Naive B cell (primary cell): Measurements from ENCODE around the gene SUCO. TPM values are rescaled to one million over a fixed set of nuclear protein-coding genes. Genes with fewer than 3 reads are reported as not detected.

Experiments used
- ATAC-seq, 2 donors: fragments of 150-1000 bp; cut with Tn5 transposase; 2 replicates each; pipeline ENCODE4 v1.10.0; 2021; ENCODE audit warnings: low read depth in 2 of 2, mild to moderate bottlenecking in 2 of 2, moderate library complexity in 2 of 2
- DNase-seq: peaks from one replicate; pipeline ENCODE4 v3.0.0; 2022
- H3K27ac Mint-ChIP-seq, 6 donors: one replicate each; pipeline ENCODE4 v1.8.0; 2020 to 2022; ENCODE audit warnings: mild to moderate bottlenecking in 6 of 6, mixed read lengths in 6 of 6, moderate library complexity in 5 of 6, inconsistent platforms in 2 of 6
- H3K27me3 Mint-ChIP-seq, 3 donors: one replicate each; pipeline ENCODE4 v1.8.0; 2021 to 2022; ENCODE audit warnings: mixed read lengths in 3 of 3, mild to moderate bottlenecking in 1 of 3
- H3K36me3 Mint-ChIP-seq, 2 donors: one replicate each; pipeline ENCODE4 v1.8.0; 2020 to 2022; ENCODE audit warnings: mixed read lengths in 2 of 2, inconsistent platforms in 1 of 2, mild to moderate bottlenecking in 1 of 2
- H3K4me1 Mint-ChIP-seq, 3 donors: one replicate each; pipeline ENCODE4 v1.8.0; 2020 to 2022; ENCODE audit warnings: mixed read lengths in 3 of 3, inconsistent platforms in 1 of 3, mild to moderate bottlenecking in 1 of 3, moderate library complexity in 1 of 3
- H3K4me3 Mint-ChIP-seq, 8 donors: one replicate each; pipeline ENCODE4 v1.8.0; 2020 to 2022; ENCODE audit warnings: mild to moderate bottlenecking in 8 of 8, mixed read lengths in 8 of 8, moderate library complexity in 8 of 8, inconsistent platforms in 2 of 8
- H3K9me3 Mint-ChIP-seq, 7 donors: one replicate each; pipeline ENCODE4 v1.8.0; 2020 to 2022; ENCODE audit warnings: mixed read lengths in 7 of 7, mild to moderate bottlenecking in 5 of 7, inconsistent platforms in 2 of 7, moderate library complexity in 1 of 7
- polyA plus RNA-seq, 6 donors: library from polyadenylated mRNA; unstranded; fragments of 300-500 nt; fragmentation: Illumina TruSeq; gene quantifications; one replicate each; pipeline ENCODE4 v1.2.3, GENCODE V29; 2021; ENCODE audit warnings: low read depth in 6 of 6

SUCO gene
- polyA plus RNA-seq, 6 donors from 2014 or later = 18.6 to 22.0 (median 20.6) TPM

GRCh38 chr1:172630056-172630818, 97.3 kb downstream of the SUCO start:
- Mint-ChIP-seq H3K9me3 (peaks cover 0 to 7% (median 3%) of the 10 kb centered on the region in 7 donors), H3K36me3 (peaks cover 0 to 4% of the 10 kb centered on the region in 2 donors), H3K27ac (no peak overlapping the region), H3K4me3 (no peak overlapping the region), H3K27me3 (no peaks in the 10 kb centered on the region), H3K4me1 (no peaks in the 10 kb centered on the region)
- DNase-seq (no peak), ATAC-seq (no peak)

GRCh38 chr1:172630868-172631267, 97.9 kb downstream of the SUCO start:
- Mint-ChIP-seq H3K4me1 (no peaks in the 10 kb centered on the region), H3K36me3 (peaks cover 0 to 4% of the 10 kb centered on the region in 2 donors), H3K9me3 (peaks cover 0 to 7% (median 3%) of the 10 kb centered on the region in 7 donors), H3K4me3 (no peak overlapping the region), H3K27ac (no peak overlapping the region), H3K27me3 (no peaks in the 10 kb centered on the region)
- DNase-seq (no peak), ATAC-seq (no peak)

- H3K4me3 Mint-ChIP-seq = no peak overlapping the region
- H3K27me3 Mint-ChIP-seq = no peaks in the 10 kb centered on the region
- no peaks in the 10 kb centered on the region for H3K4me1 Mint-ChIP-seq
- DNase-seq = no peak
- ATAC-seq = no peak
- peak overlapping the region in 1 of 6 donors; percentile 8 for H3K27ac Mint-ChIP-seq
- H3K36me3 Mint-ChIP-seq = no peaks in the 10 kb centered on the region
- peaks cover 0 to 3% (median 0%) of the 10 kb centered on the region in 7 donors for H3K9me3 Mint-ChIP-seq
Observed at GRCh38 chr1:172637522-172637921, 104.6 kb downstream of the SUCO start.

- Mint-ChIP-seq H3K27me3 (no peaks in the 10 kb centered on the region), H3K4me1 (peaks cover 3 to 5% (median 4%) of the 10 kb centered on the region in 3 donors), H3K4me3 (no peak overlapping the region), H3K36me3 (no peaks in the 10 kb centered on the region), H3K9me3 (peaks cover 0 to 3% (median 0%) of the 10 kb centered on the region in 7 donors), H3K27ac (no peak overlapping the region)
- ATAC-seq (no peak), DNase-seq (no peak)
Observed at GRCh38 chr1:172638249-172638648, 105.3 kb downstream of the SUCO start.

GRCh38 chr1:172638885-172639831, 106.2 kb downstream of the SUCO start:
- H3K9me3 Mint-ChIP-seq = peaks cover 0 to 3% (median 0%) of the 10 kb centered on the region in 7 donors
- H3K36me3 Mint-ChIP-seq = no peaks in the 10 kb centered on the region
- peak overlapping the region in 1 of 8 donors; percentile 53 for H3K4me3 Mint-ChIP-seq
- no peak overlapping the region for H3K27ac Mint-ChIP-seq
- DNase-seq (no peak), ATAC-seq (no peak)
- no peaks in the 10 kb centered on the region for H3K27me3 Mint-ChIP-seq
- H3K4me1 Mint-ChIP-seq = peaks cover 12 to 14% (median 13%) of the 10 kb centered on the region in 3 donors

GRCh38 chr1:172640111-172640510, 107.2 kb downstream of the SUCO start:
- Mint-ChIP-seq H3K4me3 (no peak overlapping the region), H3K9me3 (peaks cover 0 to 3% (median 0%) of the 10 kb centered on the region in 7 donors)
- no peak for DNase-seq

GRCh38 chr1:172641492-172641891, 108.5 kb downstream of the SUCO start:
- Mint-ChIP-seq H3K4me1 (peaks cover 17 to 28% (median 28%) of the 10 kb centered on the region in 3 donors), H3K36me3 (no peaks in the 10 kb centered on the region), H3K27me3 (peaks cover 0 to 8% (median 0%) of the 10 kb centered on the region in 3 donors), H3K9me3 (peaks cover 0 to 3% (median 0%) of the 10 kb centered on the region in 7 donors), H3K27ac (peak overlapping the region in 1 of 6 donors; percentile 28), H3K4me3 (no peak overlapping the region)
- no peak for ATAC-seq
- no peak for DNase-seq

More at GRCh38 chr1:172640111-172640510, 107.2 kb downstream of the SUCO start:
- H3K27ac Mint-ChIP-seq = no peak overlapping the region
- H3K36me3 Mint-ChIP-seq = no peaks in the 10 kb centered on the region
- no peak for ATAC-seq
- no peaks in the 10 kb centered on the region for H3K27me3 Mint-ChIP-seq
- H3K4me1 Mint-ChIP-seq = peaks cover 17 to 21% (median 21%) of the 10 kb centered on the region in 3 donors

- Mint-ChIP-seq H3K27ac (peak overlapping the region in 1 of 6 donors; percentile 71), H3K27me3 (peaks cover 0 to 10% (median 0%) of the 10 kb centered on the region in 3 donors), H3K4me1 (peaks cover 17 to 32% (median 31%) of the 10 kb centered on the region in 3 donors), H3K4me3 (no peak overlapping the region), H3K36me3 (no peaks in the 10 kb centered on the region), H3K9me3 (no peaks in the 10 kb centered on the region)
- ATAC-seq (no peak), DNase-seq (no peak)
Observed at GRCh38 chr1:172642970-172643369, 110.0 kb downstream of the SUCO start.

- Mint-ChIP-seq H3K27me3 (peaks cover 0 to 10% (median 5%) of the 10 kb centered on the region in 3 donors), H3K27ac (no peak overlapping the region), H3K4me1 (peaks cover 17 to 32% (median 31%) of the 10 kb centered on the region in 3 donors), H3K36me3 (no peaks in the 10 kb centered on the region), H3K4me3 (no peak overlapping the region), H3K9me3 (no peaks in the 10 kb centered on the region)
- no peak for DNase-seq
- ATAC-seq = no peak
Observed at GRCh38 chr1:172646653-172647052, 113.7 kb downstream of the SUCO start.

GRCh38 chr1:172647110-172647564, 114.2 kb downstream of the SUCO start:
- Mint-ChIP-seq H3K27me3 (peaks cover 0 to 10% (median 5%) of the 10 kb centered on the region in 3 donors), H3K27ac (no peak overlapping the region), H3K4me3 (no peak overlapping the region), H3K4me1 (peaks cover 17 to 32% (median 31%) of the 10 kb centered on the region in 3 donors), H3K36me3 (no peaks in the 10 kb centered on the region), H3K9me3 (no peaks in the 10 kb centered on the region)
- DNase-seq (no peak), ATAC-seq (no peak)

- peaks cover 17 to 31% (median 28%) of the 10 kb centered on the region in 3 donors for H3K4me1 Mint-ChIP-seq
- ATAC-seq (no peak), DNase-seq (no peak)
- H3K4me3 Mint-ChIP-seq = no peak overlapping the region
- H3K27ac Mint-ChIP-seq = no peak overlapping the region
- H3K36me3 Mint-ChIP-seq = no peaks in the 10 kb centered on the region
- H3K9me3 Mint-ChIP-seq = no peaks in the 10 kb centered on the region
- peaks cover 0 to 10% (median 5%) of the 10 kb centered on the region in 3 donors for H3K27me3 Mint-ChIP-seq
Observed at GRCh38 chr1:172647987-172648386, 115.0 kb downstream of the SUCO start.

- Mint-ChIP-seq H3K4me3 (no peak overlapping the region), H3K9me3 (no peaks in the 10 kb centered on the region), H3K27me3 (peaks cover 0 to 6% (median 5%) of the 10 kb centered on the region in 3 donors), H3K4me1 (peaks cover 0 to 6% (median 5%) of the 10 kb centered on the region in 3 donors), H3K36me3 (no peaks in the 10 kb centered on the region), H3K27ac (no peak overlapping the region)
- DNase-seq = no peak
- ATAC-seq = no peak
Observed at GRCh38 chr1:172650474-172651193, 117.7 kb downstream of the SUCO start.
